ENCODE data around the gene LTF.
"Not testable (repeated sequence)": the region's sequence is repeated elsewhere in the genome, so short reads cannot be mapped to it uniquely, and the experiment has no call there.

Gene LTF

GRCh38 chr3:46433841-46434240 lies 30.9 kb downstream of the LTF start:
- no peak for TF ChIP-seq CTCF (IDR thresholded peaks at IDR 0.05; ENCODE audit: poor library complexity, severe bottlenecking)
- Histone ChIP-seq H3K9me3 (ENCODE audit: severe bottlenecking) (no peaks in the 10 kb centered on the region), H3K36me3 (ENCODE audit: low read depth) (no peaks in the 10 kb centered on the region), H3K27me3 (ENCODE audit: insufficient read depth, poor library complexity, severe bottlenecking) (no peaks in the 10 kb centered on the region), H3K27ac (ENCODE audit: poor library complexity, severe bottlenecking) (no peak overlapping the region), H3K4me1 (ENCODE audit: insufficient read depth, poor library complexity, severe bottlenecking) (peaks cover 10% of the 10 kb centered on the region), H3K4me3 (ENCODE audit: severe bottlenecking) (no peak overlapping the region)
- no peak for ATAC-seq (ENCODE audit: low read depth)
- DNase-seq (ENCODE audit: low spot score) = no peak

- not testable (repeated sequence) for H3K27me3 ChIP-seq (ENCODE audit: insufficient read depth, poor library complexity, severe bottlenecking); H3K27ac ChIP-seq (ENCODE audit: poor library complexity, severe bottlenecking); H3K4me1 ChIP-seq (ENCODE audit: insufficient read depth, poor library complexity, severe bottlenecking); ATAC-seq (ENCODE audit: low read depth); H3K9me3 ChIP-seq (ENCODE audit: severe bottlenecking); H3K36me3 ChIP-seq (ENCODE audit: low read depth); DNase-seq (ENCODE audit: low spot score); H3K4me3 ChIP-seq (ENCODE audit: severe bottlenecking)
These were observed 31.6 kb downstream of the LTF start for GRCh38 chr3:46433118-46433517.

- not testable (repeated sequence) for DNase-seq (ENCODE audit: low spot score); H3K4me1 ChIP-seq (ENCODE audit: insufficient read depth, poor library complexity, severe bottlenecking); H3K36me3 ChIP-seq (ENCODE audit: low read depth); ATAC-seq (ENCODE audit: low read depth); H3K4me3 ChIP-seq (ENCODE audit: severe bottlenecking); H3K27ac ChIP-seq (ENCODE audit: poor library complexity, severe bottlenecking); H3K9me3 ChIP-seq (ENCODE audit: severe bottlenecking); H3K27me3 ChIP-seq (ENCODE audit: insufficient read depth, poor library complexity, severe bottlenecking)
These were observed 32.8 kb downstream of the LTF start for GRCh38 chr3:46431905-46432304.

- H3K9me3 ChIP-seq (ENCODE audit: severe bottlenecking); H3K27ac ChIP-seq (ENCODE audit: poor library complexity, severe bottlenecking); H3K27me3 ChIP-seq (ENCODE audit: insufficient read depth, poor library complexity, severe bottlenecking); H3K4me1 ChIP-seq (ENCODE audit: insufficient read depth, poor library complexity, severe bottlenecking); H3K4me3 ChIP-seq (ENCODE audit: severe bottlenecking); H3K36me3 ChIP-seq (ENCODE audit: low read depth); DNase-seq (ENCODE audit: low spot score); ATAC-seq (ENCODE audit: low read depth): not testable (repeated sequence)
These were observed 33.8 kb downstream of the LTF start for GRCh38 chr3:46430879-46431278.

GRCh38 chr3:46429671-46430070 lies 35.0 kb downstream of the LTF start:
- Histone ChIP-seq H3K9me3 (ENCODE audit: severe bottlenecking) (no peaks in the 10 kb centered on the region), H3K36me3 (ENCODE audit: low read depth) (no peaks in the 10 kb centered on the region), H3K4me3 (ENCODE audit: severe bottlenecking) (no peak overlapping the region), H3K27ac (ENCODE audit: poor library complexity, severe bottlenecking) (peak overlapping the region; percentile 32), H3K4me1 (ENCODE audit: insufficient read depth, poor library complexity, severe bottlenecking) (peaks cover 10% of the 10 kb centered on the region), H3K27me3 (ENCODE audit: insufficient read depth, poor library complexity, severe bottlenecking) (no peaks in the 10 kb centered on the region)
- peak; percentile 89; the same call in 2 of the 3 replicates for ATAC-seq (ENCODE audit: low read depth)
- TF ChIP-seq CTCF (IDR thresholded peaks at IDR 0.05; ENCODE audit: poor library complexity, severe bottlenecking) = no peak
- DNase-seq (ENCODE audit: low spot score) = no peak

GRCh38 chr3:46429250-46429649 lies 35.5 kb downstream of the LTF start:
- no peaks in the 10 kb centered on the region for H3K9me3 ChIP-seq (ENCODE audit: severe bottlenecking)
- ATAC-seq (ENCODE audit: low read depth) (no peak), DNase-seq (ENCODE audit: low spot score) (no peak)
- H3K27me3 ChIP-seq (ENCODE audit: insufficient read depth, poor library complexity, severe bottlenecking) = no peaks in the 10 kb centered on the region
- no peak for TF ChIP-seq CTCF (IDR thresholded peaks at IDR 0.05; ENCODE audit: poor library complexity, severe bottlenecking)
- no peak overlapping the region for H3K4me3 ChIP-seq (ENCODE audit: severe bottlenecking)
- peak overlapping the region; percentile 32 for H3K27ac ChIP-seq (ENCODE audit: poor library complexity, severe bottlenecking)
- H3K4me1 ChIP-seq (ENCODE audit: insufficient read depth, poor library complexity, severe bottlenecking) = peaks cover 10% of the 10 kb centered on the region
- no peaks in the 10 kb centered on the region for H3K36me3 ChIP-seq (ENCODE audit: low read depth)

All from RWPE2 (cell line).